HepG2 (cell line): Measurements from ENCODE around the gene MRPS14. TPM values are rescaled to one million over a fixed set of nuclear protein-coding genes. Genes with fewer than 3 reads are reported as not detected.

Experiments used
- HDAC1 ChIP-seq: sonication (generic); formaldehyde crosslinking; IDR thresholded peaks from 2 replicates; pipeline ENCODE4 v1.5.1; 2020; ENCODE audit warnings: mild to moderate bottlenecking, missing genetic modification reagents
- HINFP ChIP-seq: sonication (generic); formaldehyde crosslinking; IDR thresholded peaks from 2 replicates; pipeline ENCODE4 v1.4.0; 2020; ENCODE audit warnings: low read depth, mild to moderate bottlenecking, missing genetic modification reagents
- PHF21A ChIP-seq: sonication (generic); formaldehyde crosslinking; IDR thresholded peaks from 2 replicates; pipeline ENCODE4 v1.5.0; 2020; ENCODE audit warnings: mild to moderate bottlenecking, missing genetic modification reagents
- RBFOX2 ChIP-seq: fragments of 200-400 bp; formaldehyde crosslinking; IDR thresholded peaks from 2 replicates; pipeline ENCODE4 v1.6.1; 2017; ENCODE audit warnings: low read depth, mild to moderate bottlenecking, low read length
- TCF7L2 ChIP-seq: IDR thresholded peaks from 2 replicates; pipeline ENCODE4 v1.6.1; 2011; ENCODE audit warnings: mild to moderate bottlenecking, low read depth, low read length, moderate library complexity
- ZC3H4 ChIP-seq: sonication (generic); formaldehyde crosslinking; IDR thresholded peaks from 2 replicates; pipeline ENCODE4 v1.4.0; 2020; ENCODE audit warnings: missing genetic modification reagents, borderline replicate concordance
- ZGPAT ChIP-seq: IDR thresholded peaks from 2 replicates; pipeline ENCODE4 v1.6.1; 2016; ENCODE audit warnings: mild to moderate bottlenecking
- ZNF12 ChIP-seq: sonication (generic); formaldehyde crosslinking; IDR thresholded peaks from 2 replicates; pipeline ENCODE4 v1.5.0; 2020; ENCODE audit warnings: missing genetic modification reagents
- ZNF563 ChIP-seq: sonication (generic); formaldehyde crosslinking; IDR thresholded peaks from 2 replicates; pipeline ENCODE4 v1.8.0; 2022; ENCODE audit warnings: mild to moderate bottlenecking, moderate library complexity, missing genetic modification reagents
- ZNF619 ChIP-seq: sonication (generic); formaldehyde crosslinking; IDR thresholded peaks from 2 replicates; pipeline ENCODE4 v1.4.0; 2020; ENCODE audit warnings: mild to moderate bottlenecking, missing genetic modification reagents
- ZNF720 ChIP-seq: sonication (generic); formaldehyde crosslinking; IDR thresholded peaks from 2 replicates; pipeline ENCODE4 v1.4.0; 2020; ENCODE audit warnings: missing genetic modification reagents
- polyA plus RNA-seq, 8 experiments: library from polyadenylated mRNA; depleted of rRNA in 3 of 8; stranded (reverse) in 7 of 8; unstranded in 1 of 8; fragments of >200 nt; fragmentation: Illumina TruSeq in 4 of 8; extraction: Trizol in 4 of 8; gene quantifications; 2 replicates each; pipeline versions ENCODE4 v1.2.1 to v1.2.3, GENCODE V29; 2011 to 2016; ENCODE audit warnings: low read depth in 4 of 8, missing spikeins in 1 of 8, mixed read lengths in 1 of 8; ENCODE audit not compliant: insufficient read depth in 1 of 8
- total RNA-seq, 5 experiments: library from RNA; depleted of rRNA; stranded (reverse); fragments of >200 nt; fragmentation: Illumina TruSeq; extraction: Trizol; gene quantifications; 2 replicates each; pipeline ENCODE4 v1.2.3, GENCODE V29; 2016; ENCODE audit warnings: low read depth in 1 of 5
- TF ChIP-seq, protein P1 (sequence below): sonication (generic); formaldehyde crosslinking; IDR thresholded peaks from 2 replicates; pipeline ENCODE4 v1.4.0; 2020; ENCODE audit warnings: mild to moderate bottlenecking, missing genetic modification reagents
- TF ChIP-seq, protein P2 (sequence below): sonication (generic); formaldehyde crosslinking; IDR thresholded peaks from 2 replicates; pipeline ENCODE4 v1.9.0; 2022; ENCODE audit warnings: missing genetic modification reagents, mild to moderate bottlenecking, borderline replicate concordance
- TF ChIP-seq, protein P3 (sequence below): IDR thresholded peaks from 2 replicates; pipeline ENCODE4 v1.6.1; 2016

The MRPS14 gene
- total and polyA plus RNA-seq, 2 of the 13 experiments (the other 11 are each of a cell fraction or from before 2014, with no cell fraction given): 36.6 to 43.2 TPM

DNA sequence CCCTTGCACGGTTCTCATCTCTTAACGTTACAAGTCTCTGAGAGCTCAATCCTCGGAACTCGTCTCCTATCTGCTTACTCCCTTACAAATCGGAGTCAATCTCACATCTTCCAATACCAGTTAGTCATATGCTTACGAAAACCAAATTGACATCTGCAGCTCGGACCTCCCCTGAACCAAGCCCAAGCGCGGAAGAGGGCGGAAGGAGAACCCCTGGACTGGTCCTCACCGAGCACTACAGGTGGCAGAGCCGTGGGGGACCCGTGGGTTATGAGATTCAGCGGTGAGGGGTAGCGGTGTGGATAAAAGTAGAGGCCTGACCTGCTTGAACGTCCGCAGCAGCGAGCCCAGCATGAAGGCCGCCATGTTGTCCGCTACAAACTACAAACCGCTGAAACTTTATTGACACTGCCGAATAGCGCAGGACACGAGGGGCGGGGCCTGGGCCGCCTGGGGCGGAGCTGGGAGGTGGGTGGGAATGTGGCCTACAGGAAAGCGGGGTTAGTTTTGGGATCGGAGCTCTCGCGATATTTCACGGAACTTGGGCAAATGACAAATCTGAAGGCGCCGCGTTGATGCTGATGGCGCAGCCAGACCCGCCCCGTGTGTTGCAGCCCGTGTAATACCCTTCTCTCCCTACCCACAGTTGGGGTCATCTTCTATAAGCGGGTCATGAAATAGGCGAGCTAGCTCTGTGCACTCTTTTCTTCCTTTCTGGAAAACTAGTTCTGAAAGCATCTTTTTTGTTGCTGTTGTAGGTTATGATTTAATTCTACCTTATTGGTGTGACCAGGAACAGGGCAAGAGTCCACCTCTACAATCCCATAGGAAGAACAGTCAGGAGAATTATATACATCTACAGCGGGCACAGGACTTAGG is at the start of gene MRPS14 (continued):
- TF ChIP-seq ZGPAT (CRISPR knock-in tag) (peak; percentile 86), HDAC1 (CRISPR knock-in tag) (peak; percentile 71), ZNF720 (CRISPR knock-in tag) (no peak), HINFP (CRISPR knock-in tag) (peak; percentile 49; the same call in 1 of the 2 replicates), TCF7L2 (no peak), ZNF12 (CRISPR knock-in tag) (no peak), ZC3H4 (CRISPR knock-in tag) (no peak), ZNF563 (CRISPR knock-in tag) (no peak), ZNF619 (CRISPR knock-in tag) (no peak), RBFOX2 (peak; percentile 78; the same call in 1 of the 2 replicates), PHF21A (peak; percentile 70; the same call in 1 of the 2 replicates)
- TF ChIP-seq, protein P1, sequence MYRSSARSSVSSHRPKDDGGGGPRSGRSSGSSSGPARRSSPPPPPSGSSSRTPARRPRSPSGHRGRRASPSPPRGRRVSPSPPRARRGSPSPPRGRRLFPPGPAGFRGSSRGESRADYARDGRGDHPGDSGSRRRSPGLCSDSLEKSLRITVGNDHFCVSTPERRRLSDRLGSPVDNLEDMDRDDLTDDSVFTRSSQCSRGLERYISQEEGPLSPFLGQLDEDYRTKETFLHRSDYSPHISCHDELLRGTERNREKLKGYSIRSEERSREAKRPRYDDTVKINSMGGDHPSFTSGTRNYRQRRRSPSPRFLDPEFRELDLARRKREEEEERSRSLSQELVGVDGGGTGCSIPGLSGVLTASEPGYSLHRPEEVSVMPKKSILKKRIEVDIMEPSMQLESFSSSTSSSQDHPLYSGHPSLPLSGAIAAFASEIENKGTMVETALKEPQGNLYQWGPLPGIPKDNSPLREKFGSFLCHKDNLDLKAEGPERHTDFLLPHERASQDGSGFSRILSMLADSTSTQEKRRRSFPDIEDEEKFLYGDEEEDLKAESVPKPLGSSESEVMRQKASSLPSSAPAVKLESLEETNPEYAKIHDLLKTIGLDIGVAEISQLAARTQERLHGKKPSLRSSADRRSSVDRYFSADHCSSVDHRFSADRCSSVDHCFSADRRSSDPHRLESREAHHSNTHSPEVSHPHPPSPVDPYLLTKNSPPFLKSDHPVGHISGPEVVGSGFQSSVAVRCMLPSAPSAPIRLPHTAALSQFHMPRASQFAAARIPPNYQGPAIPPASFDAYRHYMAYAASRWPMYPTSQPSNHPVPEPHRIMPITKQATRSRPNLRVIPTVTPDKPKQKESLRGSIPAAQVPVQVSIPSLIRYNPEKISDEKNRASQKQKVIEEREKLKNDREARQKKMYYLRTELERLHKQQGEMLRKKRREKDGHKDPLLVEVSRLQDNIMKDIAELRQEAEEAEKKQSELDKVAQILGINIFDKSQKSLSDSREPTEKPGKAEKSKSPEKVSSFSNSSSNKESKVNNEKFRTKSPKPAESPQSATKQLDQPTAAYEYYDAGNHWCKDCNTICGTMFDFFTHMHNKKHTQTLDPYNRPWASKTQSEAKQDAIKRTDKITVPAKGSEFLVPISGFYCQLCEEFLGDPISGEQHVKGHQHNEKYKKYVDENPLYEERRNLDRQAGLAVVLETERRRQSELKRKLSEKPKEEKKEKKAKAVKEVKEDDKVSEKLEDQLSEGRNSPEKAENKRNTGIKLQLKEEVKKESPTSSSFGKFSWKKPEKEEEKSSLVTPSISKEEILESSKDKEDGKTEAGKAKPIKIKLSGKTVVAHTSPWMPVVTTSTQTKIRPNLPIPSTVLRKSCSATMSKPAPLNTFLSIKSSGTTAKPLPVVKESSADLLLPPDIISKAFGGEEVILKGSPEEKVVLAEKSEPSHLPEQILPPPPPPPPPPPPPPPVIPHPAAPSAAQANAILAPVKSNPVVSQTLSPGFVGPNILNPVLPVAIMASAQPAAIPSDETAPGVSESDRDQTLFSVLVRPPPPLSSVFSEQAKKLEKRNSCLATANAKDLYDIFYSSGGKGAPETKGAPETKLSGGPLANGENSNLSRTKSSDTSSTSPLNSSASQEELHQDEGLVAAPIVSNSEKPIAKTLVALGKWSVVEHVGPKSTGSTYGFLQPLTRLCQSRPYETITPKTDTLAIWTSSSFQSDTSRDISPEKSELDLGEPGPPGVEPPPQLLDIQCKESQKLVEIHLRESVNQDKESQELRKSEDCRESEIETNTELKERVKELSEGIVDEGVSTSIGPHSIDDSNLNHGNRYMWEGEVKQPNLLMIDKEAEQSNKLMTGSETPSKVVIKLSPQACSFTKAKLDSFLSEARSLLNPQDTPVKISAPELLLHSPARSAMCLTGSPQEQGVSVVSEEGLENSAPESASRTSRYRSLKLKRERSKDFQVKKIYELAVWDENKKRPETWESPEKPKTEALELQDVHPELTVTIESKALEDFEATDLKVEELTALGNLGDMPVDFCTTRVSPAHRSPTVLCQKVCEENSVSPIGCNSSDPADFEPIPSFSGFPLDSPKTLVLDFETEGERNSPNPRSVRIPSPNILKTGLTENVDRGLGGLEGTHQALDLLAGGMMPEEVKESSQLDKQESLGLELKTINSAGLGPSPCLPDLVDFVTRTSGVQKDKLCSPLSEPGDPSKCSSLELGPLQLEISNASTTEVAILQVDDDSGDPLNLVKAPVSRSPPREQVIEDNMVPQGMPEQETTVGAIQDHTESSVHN (CRISPR knock-in tag): no peak
- TF ChIP-seq, protein P2, sequence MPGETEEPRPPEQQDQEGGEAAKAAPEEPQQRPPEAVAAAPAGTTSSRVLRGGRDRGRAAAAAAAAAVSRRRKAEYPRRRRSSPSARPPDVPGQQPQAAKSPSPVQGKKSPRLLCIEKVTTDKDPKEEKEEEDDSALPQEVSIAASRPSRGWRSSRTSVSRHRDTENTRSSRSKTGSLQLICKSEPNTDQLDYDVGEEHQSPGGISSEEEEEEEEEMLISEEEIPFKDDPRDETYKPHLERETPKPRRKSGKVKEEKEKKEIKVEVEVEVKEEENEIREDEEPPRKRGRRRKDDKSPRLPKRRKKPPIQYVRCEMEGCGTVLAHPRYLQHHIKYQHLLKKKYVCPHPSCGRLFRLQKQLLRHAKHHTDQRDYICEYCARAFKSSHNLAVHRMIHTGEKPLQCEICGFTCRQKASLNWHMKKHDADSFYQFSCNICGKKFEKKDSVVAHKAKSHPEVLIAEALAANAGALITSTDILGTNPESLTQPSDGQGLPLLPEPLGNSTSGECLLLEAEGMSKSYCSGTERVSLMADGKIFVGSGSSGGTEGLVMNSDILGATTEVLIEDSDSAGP (CRISPR knock-in tag): peak; percentile 87; the same call in 1 of the 2 replicates
- TF ChIP-seq, protein P3, sequence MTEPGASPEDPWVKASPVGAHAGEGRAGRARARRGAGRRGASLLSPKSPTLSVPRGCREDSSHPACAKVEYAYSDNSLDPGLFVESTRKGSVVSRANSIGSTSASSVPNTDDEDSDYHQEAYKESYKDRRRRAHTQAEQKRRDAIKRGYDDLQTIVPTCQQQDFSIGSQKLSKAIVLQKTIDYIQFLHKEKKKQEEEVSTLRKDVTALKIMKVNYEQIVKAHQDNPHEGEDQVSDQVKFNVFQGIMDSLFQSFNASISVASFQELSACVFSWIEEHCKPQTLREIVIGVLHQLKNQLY: no peak
